HCT116 (cell line): Measurements from ENCODE around the gene MTO1. TPM values are rescaled to one million over a fixed set of nuclear protein-coding genes. Genes with fewer than 3 reads are reported as not detected.

Source experiments
- ATAC-seq: fragments of 200-7000 bp; cut with Tn5 transposase; 2 replicates; pipeline ENCODE4 v1.9.1; 2020; ENCODE audit warnings: mild to moderate bottlenecking, moderate library complexity
- BruUV-seq: library from RNA; stranded (reverse); fragments of 400-500 nt; replicated peaks from 2 replicates; lab custom pipeline; 2021; lab: Mats Ljungman, UMichigan
- CTCF ChIA-PET: fragments of 300-600 bp; sonication (Branson Sonifier 250); formaldehyde crosslinking; loops from one replicate; lab custom pipeline; 2021; ENCODE audit warnings: antibody characterized with exemption; lab: Charles Lee
- POLR2A ChIA-PET: fragments of 300-600, 350-600 bp; sonication (Branson Sonifier 250); formaldehyde crosslinking; loops from one replicate; lab custom pipeline; 2021; ENCODE audit warnings: antibody characterized with exemption; lab: Charles Lee
- RAD21 ChIA-PET, 2 experiments: fragments of 300-600 bp; sonication (Branson Sonifier 250); formaldehyde crosslinking; loops; one replicate each; lab custom pipeline; 2023; ENCODE audit warnings: low total read pairs in 2 of 2; ENCODE audit not compliant: uncharacterized antibody in 2 of 2, unreplicated experiment in 2 of 2, low non-redundant PET in 1 of 2; lab: Charles Lee
- DNase-seq: peaks from one replicate; pipeline ENCODE4 v3.0.0-alpha.2; 2010; ENCODE audit warnings: low read depth, low spot score
- H2AFZ ChIP-seq: fragments of 200-600 bp; shearing (Covaris generic), sonication (generic); 2 replicates; pipeline ENCODE4 v1.6.1; 2017; ENCODE audit warnings: low read depth, mixed run types, mixed read lengths, antibody characterized with exemption, low read length; ENCODE audit not compliant: poor library complexity, severe bottlenecking
- H3K27ac ChIP-seq: 2 replicates; pipeline ENCODE4 v1.5.1; 2012; ENCODE audit warnings: low read depth, low read length
- H3K27me3 ChIP-seq: fragments of 200-600 bp; sonication (generic); 2 replicates; pipeline ENCODE4 v1.6.1; 2016; ENCODE audit warnings: mixed run types, low read length, mixed read lengths; ENCODE audit not compliant: insufficient read depth
- H3K36me3 ChIP-seq, 2 experiments: fragments of 200-500 bp in 1 of 2; fragments of 200-600 bp in 1 of 2; sonication (Bioruptor generic) in 1 of 2; sonication (generic) in 1 of 2; 2 replicates each; pipeline versions ENCODE4 v1.5.1 to v1.6.1; 2014 to 2016; ENCODE audit warnings: low read length in 2 of 2, inconsistent platforms in 1 of 2, mixed read lengths in 1 of 2, mixed run types in 1 of 2; ENCODE audit not compliant: insufficient read depth in 2 of 2, control insufficient read depth in 1 of 2
- H3K4me1 ChIP-seq, 2 experiments: fragments of 200-600 bp in 1 of 2; sonication (generic) in 1 of 2; 2 replicates each; pipeline versions ENCODE4 v1.5.1 to v1.6.1; 2012 to 2017; ENCODE audit warnings: low read length in 2 of 2, inconsistent platforms in 1 of 2, mild to moderate bottlenecking in 1 of 2, mixed read lengths in 1 of 2, mixed run types in 1 of 2, moderate library complexity in 1 of 2; ENCODE audit not compliant: insufficient read depth in 2 of 2, control insufficient read depth in 1 of 2
- H3K4me2 ChIP-seq: fragments of 200-600 bp; sonication (generic); 2 replicates; pipeline ENCODE4 v1.6.1; 2017; ENCODE audit warnings: mixed run types, low read length, mixed read lengths
- H3K4me3 ChIP-seq, 2 experiments: fragments of 200-600 bp in 1 of 2; sonication (generic) in 1 of 2; replicated peaks in 1 of 2; 2 replicates each; pipeline ENCODE4 v1.5.1; 2011 to 2016; ENCODE audit warnings: low read length in 2 of 2, control low read depth in 1 of 2, low read depth in 1 of 2, mild to moderate bottlenecking in 1 of 2, mixed read lengths in 1 of 2, mixed run types in 1 of 2
- H3K79me2 ChIP-seq: fragments of 200-600 bp; sonication (generic); 2 replicates; pipeline ENCODE4 v1.6.1; 2017; ENCODE audit warnings: mild to moderate bottlenecking, mixed run types, low read length, moderate library complexity, mixed read lengths; ENCODE audit not compliant: insufficient read depth
- H3K9ac ChIP-seq: fragments of 200-600 bp; sonication (generic); 2 replicates; pipeline ENCODE4 v1.6.1; 2016; ENCODE audit warnings: low read length, mixed read lengths
- H3K9me2 ChIP-seq: fragments of 200-600 bp; sonication (generic), shearing (Covaris generic); 2 replicates; pipeline ENCODE4 v1.6.1; 2017; ENCODE audit warnings: mixed run types, mild to moderate bottlenecking, moderate library complexity; ENCODE audit not compliant: insufficient read depth
- H3K9me3 ChIP-seq, 2 experiments: fragments of 200-500 bp in 1 of 2; fragments of 200-600 bp in 1 of 2; sonication (Bioruptor generic) in 1 of 2; sonication (generic) in 1 of 2; 2 replicates each; pipeline ENCODE4 v1.6.1; 2014 to 2017; ENCODE audit warnings: low read length in 2 of 2, mixed read lengths in 2 of 2, inconsistent platforms in 1 of 2, low read depth in 1 of 2, mild to moderate bottlenecking in 1 of 2, mixed run types in 1 of 2, moderate library complexity in 1 of 2; ENCODE audit not compliant: control insufficient read depth in 1 of 2, insufficient read depth in 1 of 2
- H4K20me1 ChIP-seq: fragments of 200-600 bp; sonication (generic), shearing (Covaris generic); 2 replicates; pipeline ENCODE4 v1.6.1; 2017; ENCODE audit warnings: mixed run types, mild to moderate bottlenecking, moderate library complexity; ENCODE audit not compliant: insufficient read depth
- CBX3 ChIP-seq: IDR thresholded peaks from 2 replicates; pipeline ENCODE4 v1.6.1; 2012; ENCODE audit warnings: low read depth
- CEBPB ChIP-seq: IDR thresholded peaks from 2 replicates; pipeline ENCODE4 v1.6.1; 2012; ENCODE audit warnings: low read depth
- EGR1 ChIP-seq: IDR thresholded peaks from 2 replicates; pipeline ENCODE4 v1.6.1; 2012; ENCODE audit warnings: low read depth
- ELF1 ChIP-seq: IDR thresholded peaks from 2 replicates; pipeline ENCODE4 v1.6.1; 2012; ENCODE audit warnings: low read depth, borderline replicate concordance
- EZH2 ChIP-seq: fragments of 200-600 bp; sonication (generic); IDR thresholded peaks from 2 replicates; pipeline ENCODE4 v1.6.1; 2017; ENCODE audit warnings: antibody characterized with exemption, mixed run types
- EZH2phosphoT487 ChIP-seq: fragments of 200-600 bp; IDR thresholded peaks from 2 replicates; pipeline ENCODE4 v1.6.1; 2018; ENCODE audit warnings: antibody characterized with exemption, borderline replicate concordance
- FOSL1 ChIP-seq: IDR thresholded peaks from 2 replicates; pipeline ENCODE4 v1.6.1; 2012; ENCODE audit warnings: low read depth
- RAD21 ChIP-seq: IDR thresholded peaks from 2 replicates; pipeline ENCODE4 v1.6.1; 2012; ENCODE audit warnings: low read depth, mild to moderate bottlenecking
- REST ChIP-seq: IDR thresholded peaks from 2 replicates; pipeline ENCODE4 v1.6.1; 2012; ENCODE audit warnings: low read depth
- YY1 ChIP-seq: IDR thresholded peaks from 2 replicates; pipeline ENCODE4 v1.6.1; 2011; ENCODE audit warnings: low read length, low read depth, moderate library complexity, mild to moderate bottlenecking; ENCODE audit not compliant: insufficient replicate concordance; ENCODE audit errors: extremely low read depth
- ZFX ChIP-seq: fragments of 450-650 bp; IDR thresholded peaks from 2 replicates; pipeline ENCODE4 v1.6.1; 2017
- ZNF274 ChIP-seq: fragments of 200-500 bp; sonication (Bioruptor generic); IDR thresholded peaks from 2 replicates; pipeline ENCODE4 v1.6.1; 2014; ENCODE audit warnings: mild to moderate bottlenecking, low read depth, low read length, inconsistent platforms
- intact Hi-C: fragments of 100-400 bp; cut with micrococcal nuclease; formaldehyde crosslinking; loops from 2 replicates; pipeline ENCODE4 v1.10.0; 2022
- total RNA-seq: library from RNA; stranded (reverse); gene quantifications from one replicate; pipeline ENCODE4 v1.2.1, GENCODE V29; 2021; ENCODE audit not compliant: unreplicated experiment
- TF ChIP-seq, protein P1 (sequence below), 3 experiments: fragments of 200-600 bp in 1 of 3; sonication (generic) in 1 of 3; IDR thresholded peaks in 2 of 3; conservative IDR thresholded peaks in 1 of 3; 2 replicates each; pipeline ENCODE4 v1.5.1; 2012 to 2017; ENCODE audit warnings: low read depth in 2 of 3, low read length in 2 of 3, antibody characterized with exemption in 1 of 3, borderline replicate concordance in 1 of 3, control low read depth in 1 of 3, mild to moderate bottlenecking in 1 of 3, mixed read lengths in 1 of 3, mixed run types in 1 of 3, moderate library complexity in 1 of 3; ENCODE audit not compliant: insufficient read depth in 1 of 3
- TF ChIP-seq, protein P2 (sequence below): IDR thresholded peaks from 2 replicates; pipeline ENCODE4 v1.6.1; 2012
- TF ChIP-seq, protein P3 (sequence below): IDR thresholded peaks from 2 replicates; pipeline ENCODE4 v1.6.1; 2011; ENCODE audit warnings: mild to moderate bottlenecking, low read length, moderate library complexity; ENCODE audit not compliant: insufficient replicate concordance; ENCODE audit errors: extremely low read depth
- TF ChIP-seq, protein P4 (sequence below): IDR thresholded peaks from 2 replicates; pipeline ENCODE4 v1.6.1; 2012

The MTO1 gene
- total RNA-seq, 1 experiment from 2014 or later: 40.1 TPM

- BruUV-seq: no TSS peak
- TF ChIP-seq, protein P1, sequence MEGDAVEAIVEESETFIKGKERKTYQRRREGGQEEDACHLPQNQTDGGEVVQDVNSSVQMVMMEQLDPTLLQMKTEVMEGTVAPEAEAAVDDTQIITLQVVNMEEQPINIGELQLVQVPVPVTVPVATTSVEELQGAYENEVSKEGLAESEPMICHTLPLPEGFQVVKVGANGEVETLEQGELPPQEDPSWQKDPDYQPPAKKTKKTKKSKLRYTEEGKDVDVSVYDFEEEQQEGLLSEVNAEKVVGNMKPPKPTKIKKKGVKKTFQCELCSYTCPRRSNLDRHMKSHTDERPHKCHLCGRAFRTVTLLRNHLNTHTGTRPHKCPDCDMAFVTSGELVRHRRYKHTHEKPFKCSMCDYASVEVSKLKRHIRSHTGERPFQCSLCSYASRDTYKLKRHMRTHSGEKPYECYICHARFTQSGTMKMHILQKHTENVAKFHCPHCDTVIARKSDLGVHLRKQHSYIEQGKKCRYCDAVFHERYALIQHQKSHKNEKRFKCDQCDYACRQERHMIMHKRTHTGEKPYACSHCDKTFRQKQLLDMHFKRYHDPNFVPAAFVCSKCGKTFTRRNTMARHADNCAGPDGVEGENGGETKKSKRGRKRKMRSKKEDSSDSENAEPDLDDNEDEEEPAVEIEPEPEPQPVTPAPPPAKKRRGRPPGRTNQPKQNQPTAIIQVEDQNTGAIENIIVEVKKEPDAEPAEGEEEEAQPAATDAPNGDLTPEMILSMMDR (IDR thresholded peaks at IDR 0.05 in 2 of 3, conservative IDR thresholded peaks at IDR 0.05 in 1 of 3; ENCODE audit: borderline replicate concordance in 1 of 3, insufficient read depth in 1 of 3, low read depth in 2 of 3, low read length in 2 of 3): no peak
- TF ChIP-seq RAD21 (no peak), ZFX (no peak), EZH2 (no peak), CBX3 (no peak), CEBPB (no peak), ELF1 (no peak), ZNF274 (no peak), YY1 (no peak), REST (no peak), EZH2phosphoT487 (no peak), EGR1 (no peak), FOSL1 (no peak)
- TF ChIP-seq, protein P2, sequence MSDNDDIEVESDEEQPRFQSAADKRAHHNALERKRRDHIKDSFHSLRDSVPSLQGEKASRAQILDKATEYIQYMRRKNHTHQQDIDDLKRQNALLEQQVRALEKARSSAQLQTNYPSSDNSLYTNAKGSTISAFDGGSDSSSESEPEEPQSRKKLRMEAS: no peak
- TF ChIP-seq, protein P3, sequence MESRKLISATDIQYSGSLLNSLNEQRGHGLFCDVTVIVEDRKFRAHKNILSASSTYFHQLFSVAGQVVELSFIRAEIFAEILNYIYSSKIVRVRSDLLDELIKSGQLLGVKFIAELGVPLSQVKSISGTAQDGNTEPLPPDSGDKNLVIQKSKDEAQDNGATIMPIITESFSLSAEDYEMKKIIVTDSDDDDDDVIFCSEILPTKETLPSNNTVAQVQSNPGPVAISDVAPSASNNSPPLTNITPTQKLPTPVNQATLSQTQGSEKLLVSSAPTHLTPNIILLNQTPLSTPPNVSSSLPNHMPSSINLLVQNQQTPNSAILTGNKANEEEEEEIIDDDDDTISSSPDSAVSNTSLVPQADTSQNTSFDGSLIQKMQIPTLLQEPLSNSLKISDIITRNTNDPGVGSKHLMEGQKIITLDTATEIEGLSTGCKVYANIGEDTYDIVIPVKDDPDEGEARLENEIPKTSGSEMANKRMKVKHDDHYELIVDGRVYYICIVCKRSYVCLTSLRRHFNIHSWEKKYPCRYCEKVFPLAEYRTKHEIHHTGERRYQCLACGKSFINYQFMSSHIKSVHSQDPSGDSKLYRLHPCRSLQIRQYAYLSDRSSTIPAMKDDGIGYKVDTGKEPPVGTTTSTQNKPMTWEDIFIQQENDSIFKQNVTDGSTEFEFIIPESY: no peak
- TF ChIP-seq, protein P4, sequence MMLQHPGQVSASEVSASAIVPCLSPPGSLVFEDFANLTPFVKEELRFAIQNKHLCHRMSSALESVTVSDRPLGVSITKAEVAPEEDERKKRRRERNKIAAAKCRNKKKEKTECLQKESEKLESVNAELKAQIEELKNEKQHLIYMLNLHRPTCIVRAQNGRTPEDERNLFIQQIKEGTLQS: no peak
- TF ChIP-seq, all 23 proteins: peak for 0
- peaks cover 35 to 60% of the 10 kb centered on the region in 2 experiments for H3K36me3 ChIP-seq
- H3K9me3 ChIP-seq: no peaks in the 10 kb centered on the region
- H3K4me3 ChIP-seq: no peak overlapping the region
- no peak overlapping the region for H3K27ac ChIP-seq
- DNase-seq (no peak), ATAC-seq (no peak)
- ChIA-PET POLR2A (no interaction called here), RAD21 (no interaction called here), CTCF (no interaction called here)
- H2AFZ ChIP-seq: no peak overlapping the region
- no peak overlapping the region for H3K4me2 ChIP-seq
- no peak overlapping the region for H3K9ac ChIP-seq
- H3K9me2 ChIP-seq: no peaks in the 10 kb centered on the region
- no peaks in the 10 kb centered on the region for H4K20me1 ChIP-seq
- H3K79me2 ChIP-seq: no peaks in the 10 kb centered on the region
- no peaks in the 10 kb centered on the region for H3K4me1 ChIP-seq
- no peaks in the 10 kb centered on the region for H3K27me3 ChIP-seq
- intact Hi-C loops: no loop called here
Observed at GRCh38 chr6:73481969-73482368, 20.4 kb downstream of the MTO1 start.
